Natural killer cell (primary cell): ENCODE data around the gene PASD1. TPM values are rescaled to one million over a fixed set of nuclear protein-coding genes. Genes with fewer than 3 reads are reported as not detected.

ENCODE experiments used
- ATAC-seq, 3 donors: fragments of 150-1000 bp in 2 of 3; fragments of 200-7000 bp in 1 of 3; cut with Tn5 transposase; 1 replicate in 1 of 3; 2 replicates in 2 of 3; pipeline ENCODE4 v1.10.0; 2021; ENCODE audit warnings: mild to moderate bottlenecking in 2 of 3, moderate library complexity in 2 of 3
- DNase-seq, 2 donors: peaks; one replicate each; pipeline versions ENCODE4 v3.0.0 to v3.0.0-alpha.2; 2013 to 2021; ENCODE audit warnings: mixed read lengths in 1 of 2
- H3K27ac ChIP-seq: one replicate; pipeline ENCODE4 v1.5.1; 2013; ENCODE audit warnings: mild to moderate bottlenecking, low read length
- H3K27me3 ChIP-seq: one replicate; pipeline ENCODE4 v1.6.1; 2013; ENCODE audit warnings: low read length; ENCODE audit not compliant: control insufficient read depth, insufficient read depth
- H3K36me3 ChIP-seq: one replicate; pipeline ENCODE4 v1.6.1; 2013; ENCODE audit warnings: low read length; ENCODE audit not compliant: control insufficient read depth, insufficient read depth
- H3K4me1 ChIP-seq: one replicate; pipeline ENCODE4 v1.6.1; 2013; ENCODE audit warnings: low read length; ENCODE audit not compliant: control insufficient read depth, insufficient read depth
- H3K4me3 ChIP-seq: one replicate; pipeline ENCODE4 v1.5.1; 2013; ENCODE audit warnings: low read length
- H3K9me3 ChIP-seq: one replicate; pipeline ENCODE4 v1.6.1; 2013; ENCODE audit warnings: low read length; ENCODE audit not compliant: control insufficient read depth, insufficient read depth
- H3K27ac Mint-ChIP-seq, 2 donors: one replicate each; pipeline ENCODE4 v1.8.0; 2022; ENCODE audit warnings: mild to moderate bottlenecking in 2 of 2, mixed read lengths in 2 of 2, moderate library complexity in 1 of 2
- H3K27me3 Mint-ChIP-seq, 2 donors: one replicate each; pipeline ENCODE4 v1.8.0; 2022; ENCODE audit warnings: low read depth in 2 of 2, mixed read lengths in 2 of 2
- H3K36me3 Mint-ChIP-seq: one replicate; pipeline ENCODE4 v1.8.0; 2022; ENCODE audit warnings: mixed read lengths
- H3K4me1 Mint-ChIP-seq, 2 donors: one replicate each; pipeline ENCODE4 v1.8.0; 2022; ENCODE audit warnings: mixed read lengths in 2 of 2
- H3K4me3 Mint-ChIP-seq: one replicate; pipeline ENCODE4 v1.8.0; 2022; ENCODE audit warnings: mild to moderate bottlenecking, moderate library complexity, mixed read lengths
- H3K9me3 Mint-ChIP-seq, 2 donors: one replicate each; pipeline ENCODE4 v1.8.0; 2022; ENCODE audit warnings: mixed read lengths in 2 of 2
- CTCF ChIP-seq: fragments of 200-600 bp; IDR thresholded peaks from one replicate; pipeline ENCODE4 v1.8.0; 2022; ENCODE audit warnings: antibody characterized with exemption
- WGBS: methylation state at CpG from one replicate; pipeline ENCODE4 v1.1.7; 2013; ENCODE audit warnings: missing lambda C conversion rate; ENCODE audit not compliant: insufficient coverage; 5-methylcytosine and 5-hydroxymethylcytosine counted together
- intact Hi-C: fragments of 100-400 bp; cut with micrococcal nuclease; formaldehyde crosslinking; loops from one replicate; pipeline ENCODE4 v1.14.2; 2022
- total RNA-seq, 4 donors: library from RNA; stranded (reverse); fragments of 120-200 nt in 1 of 4; gene quantifications; one replicate each; pipeline versions ENCODE4 v1.2.3 to v1.2.4, GENCODE V29; 2013 to 2022

PASD1 gene
- total RNA-seq, 3 donors from 2014 or later (not counting 1 experiment from before 2014, with no cell fraction given) = not detected

DNA sequence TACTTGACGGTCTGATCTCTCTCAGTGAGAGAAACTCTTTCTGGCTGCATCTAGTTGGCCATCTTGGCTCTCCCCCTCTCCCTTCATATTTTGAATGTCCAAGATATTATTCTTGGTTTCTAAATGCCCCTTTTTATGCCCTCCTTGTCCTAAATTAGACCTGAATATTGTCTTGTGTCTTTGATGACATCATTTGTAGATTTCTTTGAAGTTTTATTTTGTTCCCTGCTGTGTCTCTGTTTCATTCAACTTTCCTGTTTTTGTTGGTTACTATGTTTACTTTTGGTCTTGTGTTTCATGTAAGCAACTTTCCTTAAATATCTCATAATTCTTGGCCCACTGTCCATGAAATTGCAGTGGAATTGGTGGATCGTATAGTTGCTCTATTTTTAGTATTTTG lies 46.1 kb upstream of the PASD1 start:
- no peaks in the 10 kb centered on the region for H3K36me3 Mint-ChIP-seq
- Histone ChIP-seq H3K36me3 (no peaks in the 10 kb centered on the region), H3K9me3 (no peaks in the 10 kb centered on the region), H3K4me3 (no peak overlapping the region), H3K4me1 (no peaks in the 10 kb centered on the region), H3K27ac (no peak overlapping the region), H3K27me3 (no peaks in the 10 kb centered on the region)
- no peak overlapping the region for H3K4me3 Mint-ChIP-seq
- whole genome bisulfite sequencing = 83% methylated on average over 1 of the region's 2 CpGs
- peaks cover 5 to 24% of the 10 kb centered on the region in 2 donors for H3K27me3 Mint-ChIP-seq
- no peak for DNase-seq
- H3K9me3 Mint-ChIP-seq = no peaks in the 10 kb centered on the region
- H3K27ac Mint-ChIP-seq = no peak overlapping the region
- H3K4me1 Mint-ChIP-seq = no peaks in the 10 kb centered on the region
- intact Hi-C loops = no loop called here
- ATAC-seq = no peak
- TF ChIP-seq CTCF = no peak

DNA sequence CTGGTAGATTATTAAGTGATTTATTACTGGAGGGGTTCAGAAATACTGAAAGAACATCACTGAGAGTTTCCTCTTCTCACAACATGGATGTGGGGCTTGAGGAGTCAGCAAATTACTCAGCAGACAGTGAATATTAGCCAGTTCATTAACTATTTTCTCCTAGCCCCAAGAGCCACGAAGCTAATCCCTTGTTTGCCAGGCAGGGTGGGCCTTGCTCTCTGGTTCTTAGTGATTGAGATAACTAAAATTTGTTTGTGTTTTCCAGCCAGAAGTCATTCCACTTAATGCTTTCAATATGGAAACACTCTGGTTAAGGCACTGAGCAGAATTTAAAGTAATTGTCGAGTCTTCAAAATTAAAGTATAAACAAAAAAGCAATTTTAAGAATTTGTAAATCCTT lies 40.1 kb upstream of the PASD1 start:
- H3K4me3 ChIP-seq = no peak overlapping the region
- no peak for DNase-seq
- no peaks in the 10 kb centered on the region for H3K9me3 Mint-ChIP-seq
- H3K9me3 ChIP-seq = no peaks in the 10 kb centered on the region
- TF ChIP-seq CTCF = no peak
- H3K4me1 Mint-ChIP-seq = no peaks in the 10 kb centered on the region
- intact Hi-C loops = no loop called here
- WGBS = no CpG with 5 or more reads among the region's 2 CpGs
- H3K4me3 Mint-ChIP-seq = no peak overlapping the region
- H3K27ac Mint-ChIP-seq = no peak overlapping the region
- peaks cover 9 to 25% of the 10 kb centered on the region in 2 donors for H3K27me3 Mint-ChIP-seq
- H3K36me3 ChIP-seq = no peaks in the 10 kb centered on the region
- no peak for ATAC-seq
- no peaks in the 10 kb centered on the region for H3K27me3 ChIP-seq
- H3K36me3 Mint-ChIP-seq = no peaks in the 10 kb centered on the region
- no peak overlapping the region for H3K27ac ChIP-seq
- H3K4me1 ChIP-seq = no peaks in the 10 kb centered on the region

DNA sequence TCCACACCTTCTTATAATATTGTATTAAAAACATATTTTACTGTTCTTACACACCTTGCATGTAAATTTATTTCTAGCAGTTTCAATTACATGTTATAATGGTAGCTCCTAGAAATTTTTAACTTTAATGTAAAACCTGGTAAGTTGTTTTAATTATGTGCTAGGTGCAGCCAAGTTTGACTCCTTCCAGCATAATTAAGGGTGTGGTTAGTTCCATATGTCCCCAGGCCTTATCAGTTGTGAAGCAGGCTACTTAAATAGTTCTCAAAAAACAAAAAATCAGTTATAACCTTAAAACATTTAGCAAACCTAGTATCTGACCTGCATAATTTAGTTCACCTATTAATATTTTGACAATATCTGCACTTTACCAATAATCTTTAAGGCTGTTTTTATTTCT lies 26.9 kb upstream of the PASD1 start:
- intact Hi-C loops = no loop called here
- no peak overlapping the region for H3K4me3 ChIP-seq
- no peak overlapping the region for H3K27ac ChIP-seq
- Mint-ChIP-seq H3K36me3 (no peaks in the 10 kb centered on the region), H3K4me3 (no peak overlapping the region), H3K4me1 (no peaks in the 10 kb centered on the region), H3K27me3 (peaks cover 7 to 26% of the 10 kb centered on the region in 2 donors), H3K9me3 (no peaks in the 10 kb centered on the region), H3K27ac (no peak overlapping the region)
- no peaks in the 10 kb centered on the region for H3K4me1 ChIP-seq
- no peak for TF ChIP-seq CTCF
- H3K9me3 ChIP-seq = no peaks in the 10 kb centered on the region
- no peaks in the 10 kb centered on the region for H3K27me3 ChIP-seq
- H3K36me3 ChIP-seq = no peaks in the 10 kb centered on the region
- no peak for DNase-seq
- no peak for ATAC-seq

GRCh38 chrX:151537572-151537971 lies 25.9 kb upstream of the PASD1 start:
- Histone ChIP-seq H3K27me3 (no peaks in the 10 kb centered on the region), H3K4me3 (no peak overlapping the region), H3K27ac (no peak overlapping the region), H3K4me1 (no peaks in the 10 kb centered on the region), H3K9me3 (no peaks in the 10 kb centered on the region), H3K36me3 (no peaks in the 10 kb centered on the region)
- Mint-ChIP-seq H3K9me3 (no peaks in the 10 kb centered on the region), H3K4me1 (no peaks in the 10 kb centered on the region), H3K27ac (no peak overlapping the region), H3K27me3 (peaks cover 7 to 26% of the 10 kb centered on the region in 2 donors), H3K36me3 (no peaks in the 10 kb centered on the region), H3K4me3 (no peak overlapping the region)
- TF ChIP-seq CTCF = no peak
- 92% methylated on average over 1 of the region's 1 CpG for WGBS
- intact Hi-C loops = no loop called here
- ATAC-seq (no peak), DNase-seq (no peak)
